Ishikawa (cell line): Measurements from ENCODE around the gene GEMIN4.

Experiments
- CEBPB ChIP-seq: IDR thresholded peaks from 2 replicates; pipeline ENCODE4 v1.6.1; 2012
- NFIC ChIP-seq: IDR thresholded peaks from 2 replicates; pipeline ENCODE4 v1.6.1; 2012
- RAD21 ChIP-seq: IDR thresholded peaks from 2 replicates; pipeline ENCODE4 v1.6.1; 2012; ENCODE audit warnings: low read depth
- TCF12 ChIP-seq: IDR thresholded peaks from 2 replicates; pipeline ENCODE4 v1.6.1; 2012; ENCODE audit warnings: low read depth

GRCh38 chr17:725746-726145 lies 26.3 kb downstream of the GEMIN4 start:
- TF ChIP-seq TCF12 (no peak), RAD21 (no peak), CEBPB (no peak), NFIC (no peak)
